GM19239 (cell line): ENCODE results near the gene GPR4.
"Not testable (repeated sequence)": the region's sequence is repeated elsewhere in the genome, so short reads cannot be mapped to it uniquely, and the experiment has no call there.

Source experiments
- DNase-seq: peaks from one replicate; pipeline ENCODE4 v3.0.0; 2011; ENCODE audit warnings: low spot score; ENCODE audit not compliant: insufficient read length
- FAIRE-seq: peaks from 2 replicates; lab custom pipeline; 2011; peaks lifted over from hg19 to GRCh38; lab: Jason Lieb, UNC

The GPR4 gene

GRCh38 chr19:45628219-45628618, 26.2 kb upstream of the GPR4 start:
- DNase-seq, FAIRE-seq: not testable (repeated sequence)

GRCh38 chr19:45623984-45624383, 22.0 kb upstream of the GPR4 start:
- DNase-seq (no peak), FAIRE-seq (no peak)

- no peak for DNase-seq
- no peak for FAIRE-seq
These were observed 20.0 kb upstream of the GPR4 start for GRCh38 chr19:45621976-45622503.

- FAIRE-seq (no peak), DNase-seq (no peak)
These were observed 19.4 kb upstream of the GPR4 start for GRCh38 chr19:45621389-45621788.

GRCh38 chr19:45616704-45617017, 14.6 kb upstream of the GPR4 start:
- FAIRE-seq = no peak

GRCh38 chr19:45615795-45616703, 14.0 kb upstream of the GPR4 start:
- FAIRE-seq = peak; percentile 83
- DNase-seq = peak; percentile 89

More at GRCh38 chr19:45616704-45617017, 14.6 kb upstream of the GPR4 start:
- no peak for DNase-seq

- DNase-seq, FAIRE-seq: not testable (repeated sequence)
These were observed 13.0 kb upstream of the GPR4 start for GRCh38 chr19:45615056-45615455.

- FAIRE-seq (peak; percentile 64), DNase-seq (peak; percentile 44)
These were observed 12.1 kb upstream of the GPR4 start for GRCh38 chr19:45613926-45614725.

- FAIRE-seq (no peak), DNase-seq (no peak)
These were observed 6.9 kb upstream of the GPR4 start for GRCh38 chr19:45608948-45609347.

GRCh38 chr19:45607071-45608029, 5.3 kb upstream of the GPR4 start:
- DNase-seq = peak; percentile 50

GRCh38 chr19:45601115-45601514, 897 bp downstream of the GPR4 start:
- DNase-seq (no peak), FAIRE-seq (no peak)

More at GRCh38 chr19:45607071-45608029, 5.3 kb upstream of the GPR4 start:
- peak; percentile 75 for FAIRE-seq

GRCh38 chr19:45600340-45600885, 1.6 kb downstream of the GPR4 start:
- FAIRE-seq (no peak), DNase-seq (no peak)

- FAIRE-seq (no peak), DNase-seq (no peak)
These were observed 2.7 kb downstream of the GPR4 start for GRCh38 chr19:45599286-45599685.

- DNase-seq (no peak), FAIRE-seq (no peak)
These were observed 3.6 kb downstream of the GPR4 start for GRCh38 chr19:45598267-45599001.

- DNase-seq = no peak
- no peak for FAIRE-seq
These were observed 4.4 kb downstream of the GPR4 start for GRCh38 chr19:45597425-45598111.

GRCh38 chr19:45595814-45596213, 6.2 kb downstream of the GPR4 start:
- DNase-seq = no peak
- no peak for FAIRE-seq

GRCh38 chr19:45593520-45593919, 8.5 kb downstream of the GPR4 start:
- FAIRE-seq (no peak), DNase-seq (no peak)

GRCh38 chr19:45592366-45592765, 9.6 kb downstream of the GPR4 start:
- no peak for FAIRE-seq
- DNase-seq = no peak
